Mononuclear cell (primary cell): Measurements from ENCODE around the gene PHACTR1. TPM values are rescaled to one million over a fixed set of nuclear protein-coding genes. Genes with fewer than 3 reads are reported as not detected.
A peak's percentile ranks its signal among the peaks of the same experiment; 100 is the strongest.

Source experiments
- H3K27me3 ChIP-seq: 2 replicates; pipeline ENCODE4 v1.6.0; 2011; ENCODE audit warnings: low read length, control low read depth; ENCODE audit not compliant: insufficient read depth
- H3K4me1 ChIP-seq: 2 replicates; pipeline ENCODE4 v1.5.1; 2011; ENCODE audit warnings: mild to moderate bottlenecking, low read length, control low read depth; ENCODE audit not compliant: insufficient read depth
- H3K4me3 ChIP-seq: 2 replicates; pipeline ENCODE4 v1.5.1; 2011; ENCODE audit warnings: mild to moderate bottlenecking, low read length, moderate library complexity
- H3K9me3 ChIP-seq: 2 replicates; pipeline ENCODE4 v1.5.1; 2011; ENCODE audit warnings: low read depth, mild to moderate bottlenecking, control low read depth, low read length
- total RNA-seq: library from RNA; depleted of rRNA; stranded (reverse); fragments of >200 nt; gene quantifications from one replicate; pipeline ENCODE4 v1.2.3, GENCODE V29; 2012

The PHACTR1 gene
- total RNA-seq, 1 donor: 81.6 TPM

- H3K9me3 ChIP-seq: no peaks in the 10 kb centered on the region
Observed at GRCh38 chr6:12947151-12947871, 230.7 kb downstream of the PHACTR1 start.

GRCh38 chr6:12947967-12948366, 231.4 kb downstream of the PHACTR1 start:
- no peaks in the 10 kb centered on the region for H3K27me3 ChIP-seq
- H3K4me3 ChIP-seq: no peak overlapping the region
- no peaks in the 10 kb centered on the region for H3K9me3 ChIP-seq
- H3K4me1 ChIP-seq: peaks cover 38% of the 10 kb centered on the region

More at GRCh38 chr6:12947151-12947871, 230.7 kb downstream of the PHACTR1 start:
- Histone ChIP-seq H3K27me3 (no peaks in the 10 kb centered on the region), H3K4me3 (no peak overlapping the region), H3K4me1 (peaks cover 38% of the 10 kb centered on the region)

GRCh38 chr6:12950976-12951375, 234.4 kb downstream of the PHACTR1 start:
- Histone ChIP-seq H3K27me3 (peaks cover under 1% of the 10 kb centered on the region), H3K9me3 (no peaks in the 10 kb centered on the region), H3K4me3 (no peak overlapping the region), H3K4me1 (peaks cover 18% of the 10 kb centered on the region)

- Histone ChIP-seq H3K9me3 (no peaks in the 10 kb centered on the region), H3K27me3 (peaks cover 3% of the 10 kb centered on the region), H3K4me3 (no peak overlapping the region), H3K4me1 (peaks cover 13% of the 10 kb centered on the region)
Observed at GRCh38 chr6:12951415-12951814, 234.8 kb downstream of the PHACTR1 start.

GRCh38 chr6:12952318-12952717, 235.8 kb downstream of the PHACTR1 start:
- H3K27me3 ChIP-seq: peaks cover 3% of the 10 kb centered on the region
- H3K9me3 ChIP-seq: no peaks in the 10 kb centered on the region
- H3K4me3 ChIP-seq: no peak overlapping the region
- peaks cover 9% of the 10 kb centered on the region for H3K4me1 ChIP-seq

GRCh38 chr6:12955956-12956355, 239.4 kb downstream of the PHACTR1 start:
- Histone ChIP-seq H3K27me3 (peaks cover 3% of the 10 kb centered on the region), H3K9me3 (no peaks in the 10 kb centered on the region), H3K4me1 (peaks cover 16% of the 10 kb centered on the region)

GRCh38 chr6:12956991-12957320, 240.4 kb downstream of the PHACTR1 start:
- no peaks in the 10 kb centered on the region for H3K9me3 ChIP-seq
- H3K4me1 ChIP-seq: peaks cover 16% of the 10 kb centered on the region
- H3K27me3 ChIP-seq: peaks cover 3% of the 10 kb centered on the region
- peak overlapping the region; percentile 73 for H3K4me3 ChIP-seq

More at GRCh38 chr6:12955956-12956355, 239.4 kb downstream of the PHACTR1 start:
- no peak overlapping the region for H3K4me3 ChIP-seq

GRCh38 chr6:12957321-12958051, 240.9 kb downstream of the PHACTR1 start:
- H3K4me3 ChIP-seq: peak overlapping the region; percentile 73
- no peaks in the 10 kb centered on the region for H3K9me3 ChIP-seq
- H3K27me3 ChIP-seq: peaks cover 3% of the 10 kb centered on the region
- H3K4me1 ChIP-seq: peaks cover 21% of the 10 kb centered on the region

- Histone ChIP-seq H3K4me3 (peak overlapping the region; percentile 73), H3K4me1 (peaks cover 28% of the 10 kb centered on the region), H3K9me3 (no peaks in the 10 kb centered on the region), H3K27me3 (peaks cover 3% of the 10 kb centered on the region)
Observed at GRCh38 chr6:12958052-12958706, 241.6 kb downstream of the PHACTR1 start.

- H3K9me3 ChIP-seq: no peaks in the 10 kb centered on the region
- no peak overlapping the region for H3K4me3 ChIP-seq
- H3K27me3 ChIP-seq: no peaks in the 10 kb centered on the region
- peaks cover 30% of the 10 kb centered on the region for H3K4me1 ChIP-seq
Observed at GRCh38 chr6:12961761-12962160, 245.2 kb downstream of the PHACTR1 start.

- H3K27me3 ChIP-seq: no peaks in the 10 kb centered on the region
- H3K4me3 ChIP-seq: no peak overlapping the region
- H3K4me1 ChIP-seq: peaks cover 30% of the 10 kb centered on the region
- no peaks in the 10 kb centered on the region for H3K9me3 ChIP-seq
Observed at GRCh38 chr6:12962529-12962928, 246.0 kb downstream of the PHACTR1 start.

- Histone ChIP-seq H3K4me3 (no peak overlapping the region), H3K27me3 (no peaks in the 10 kb centered on the region), H3K4me1 (peaks cover 30% of the 10 kb centered on the region), H3K9me3 (no peaks in the 10 kb centered on the region)
Observed at GRCh38 chr6:12962987-12963386, 246.4 kb downstream of the PHACTR1 start.

- Histone ChIP-seq H3K4me1 (peaks cover 29% of the 10 kb centered on the region), H3K9me3 (no peaks in the 10 kb centered on the region), H3K4me3 (no peak overlapping the region), H3K27me3 (no peaks in the 10 kb centered on the region)
Observed at GRCh38 chr6:12963567-12963966, 247.0 kb downstream of the PHACTR1 start.

- Histone ChIP-seq H3K4me3 (no peak overlapping the region), H3K9me3 (no peaks in the 10 kb centered on the region), H3K27me3 (no peaks in the 10 kb centered on the region), H3K4me1 (peaks cover 22% of the 10 kb centered on the region)
Observed at GRCh38 chr6:12967686-12968085, 251.1 kb downstream of the PHACTR1 start.

- no peaks in the 10 kb centered on the region for H3K27me3 ChIP-seq
- H3K9me3 ChIP-seq: no peaks in the 10 kb centered on the region
- peaks cover 16% of the 10 kb centered on the region for H3K4me1 ChIP-seq
- no peak overlapping the region for H3K4me3 ChIP-seq
Observed at GRCh38 chr6:12968290-12968689, 251.7 kb downstream of the PHACTR1 start.
